ENCODE data around the gene UBE2M. TPM values are rescaled to one million over a fixed set of nuclear protein-coding genes. Genes with fewer than 3 reads are reported as not detected.

UBE2M gene
- total RNA-seq, 2 donors from 2014 or later: 27.7 to 44.2 TPM

- Histone ChIP-seq H3K27ac (no peak overlapping the region), H3K36me3 (peaks cover 0 to 17% of the 10 kb centered on the region in 2 donors)
These were observed 26.4 kb upstream of the UBE2M start for GRCh38 chr19:58584498-58585441.

GRCh38 chr19:58582985-58583384 lies 24.6 kb upstream of the UBE2M start:
- Histone ChIP-seq H3K9me3 (no peaks in the 10 kb centered on the region), H3K36me3 (peaks cover 0 to 17% of the 10 kb centered on the region in 2 donors), H3K4me3 (no peak overlapping the region), H3K27ac (no peak overlapping the region), H3K4me1 (replicated peaks) (peaks cover 3% of the 10 kb centered on the region), H3K27me3 (replicated peaks; ENCODE audit: insufficient read depth) (no peaks in the 10 kb centered on the region)
- TF ChIP-seq POLR2A (IDR thresholded peaks at IDR 0.05) (no peak), POLR2AphosphoS5 (IDR thresholded peaks at IDR 0.05) (no peak), CTCF (IDR thresholded peaks at IDR 0.05) (no peak)
- 96% methylated on average over 6 of the region's 6 CpGs for WGBS
- no peak for DNase-seq (ENCODE audit: low spot score)
- intact Hi-C loops (cut with DNase I): no loop called here

More at GRCh38 chr19:58584498-58585441, 26.4 kb upstream of the UBE2M start:
- intact Hi-C loops (cut with DNase I): no loop called here
- H3K4me1 ChIP-seq (replicated peaks): peaks cover 3% of the 10 kb centered on the region
- H3K9me3 ChIP-seq: no peaks in the 10 kb centered on the region
- H3K27me3 ChIP-seq (replicated peaks; ENCODE audit: insufficient read depth): no peaks in the 10 kb centered on the region
- TF ChIP-seq CTCF (IDR thresholded peaks at IDR 0.05) (no peak), POLR2AphosphoS5 (IDR thresholded peaks at IDR 0.05) (no peak), POLR2A (IDR thresholded peaks at IDR 0.05) (no peak)
- no peak overlapping the region for H3K4me3 ChIP-seq
- 79% methylated on average over 9 of the region's 9 CpGs for whole genome bisulfite sequencing
- DNase-seq (ENCODE audit: low spot score): no peak

GRCh38 chr19:58581227-58582141 lies 23.1 kb upstream of the UBE2M start:
- H3K27me3 ChIP-seq (replicated peaks; ENCODE audit: insufficient read depth): no peaks in the 10 kb centered on the region
- no peaks in the 10 kb centered on the region for H3K9me3 ChIP-seq
- peaks cover 0 to 17% of the 10 kb centered on the region in 2 donors for H3K36me3 ChIP-seq
- no peak for TF ChIP-seq POLR2A (IDR thresholded peaks at IDR 0.05)
- peak; percentile 45 for TF ChIP-seq POLR2AphosphoS5 (IDR thresholded peaks at IDR 0.05)
- TF ChIP-seq CTCF (IDR thresholded peaks at IDR 0.05): peak; percentile 59 to 92 (median 82)
- WGBS: 67% methylated on average over 62 of the region's 62 CpGs
- peak overlapping the region; percentile 60 to 65 for H3K27ac ChIP-seq
- intact Hi-C loops (cut with DNase I): no loop called here
- H3K4me1 ChIP-seq (replicated peaks): peaks cover 3% of the 10 kb centered on the region
- H3K4me3 ChIP-seq: no peak overlapping the region
- DNase-seq (ENCODE audit: low spot score): peak; percentile 81

- Histone ChIP-seq H3K36me3 (peaks cover 0 to 17% of the 10 kb centered on the region in 2 donors), H3K27ac (no peak overlapping the region), H3K4me1 (replicated peaks) (peaks cover 3% of the 10 kb centered on the region), H3K4me3 (no peak overlapping the region), H3K9me3 (no peaks in the 10 kb centered on the region), H3K27me3 (replicated peaks; ENCODE audit: insufficient read depth) (no peaks in the 10 kb centered on the region)
- WGBS: 85% methylated on average over 8 of the region's 8 CpGs
- intact Hi-C loops (cut with DNase I): no loop called here
- DNase-seq (ENCODE audit: low spot score): peak; percentile 3
- no peak for TF ChIP-seq POLR2AphosphoS5 (IDR thresholded peaks at IDR 0.05)
These were observed 21.2 kb upstream of the UBE2M start for GRCh38 chr19:58579473-58580142.
